ENCODE measurements around the gene IRGQ.

DNA sequence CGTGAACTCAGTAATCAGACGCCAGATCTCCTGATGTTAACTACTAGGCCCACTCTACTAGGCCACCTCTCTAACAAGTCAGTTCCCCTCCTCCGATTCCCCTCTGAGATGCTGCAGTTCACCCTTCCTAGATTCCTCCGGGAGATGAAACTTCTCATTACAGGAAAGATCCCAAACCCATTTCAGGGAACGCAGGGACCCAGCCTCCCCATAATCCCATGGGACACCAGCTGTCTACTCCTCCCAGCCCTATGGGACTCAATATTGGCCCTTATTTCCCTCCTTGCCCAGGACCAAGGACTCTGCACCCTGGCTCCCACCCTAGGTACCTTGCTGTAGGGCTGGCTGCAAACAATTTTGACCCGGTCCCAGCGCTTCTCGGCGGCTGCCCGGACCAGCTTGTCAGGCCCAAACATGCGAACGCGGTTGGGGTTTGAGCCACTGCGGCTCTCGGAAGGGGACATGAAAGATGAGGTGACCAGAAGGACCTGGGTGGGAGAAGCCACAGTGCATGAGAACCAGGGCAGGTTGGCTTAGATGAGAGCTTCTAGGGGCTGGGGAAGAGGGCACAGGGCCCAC lies 41.5 kb downstream of the IRGQ start:
- no peak for TF ChIP-seq GATA2 (IDR thresholded peaks at IDR 0.05; ENCODE audit: low read depth, low read length)
- no peak for TF ChIP-seq GATA3 (IDR thresholded peaks at IDR 0.05; ENCODE audit: low read depth, low read length)

All from SH-SY5Y (cell line).